GM12874 (cell line): ENCODE measurements around the gene ARRB1.
A peak's percentile ranks its signal among the peaks of the same experiment; 100 is the strongest.

ENCODE experiments used
- TF ChIP-seq, protein P1 (sequence below): IDR thresholded peaks from 2 replicates; pipeline ENCODE4 v1.5.1; 2011; ENCODE audit warnings: low read depth, mild to moderate bottlenecking, control low read depth, low read length, moderate library complexity; ENCODE audit not compliant: insufficient read depth

ARRB1 gene

DNA sequence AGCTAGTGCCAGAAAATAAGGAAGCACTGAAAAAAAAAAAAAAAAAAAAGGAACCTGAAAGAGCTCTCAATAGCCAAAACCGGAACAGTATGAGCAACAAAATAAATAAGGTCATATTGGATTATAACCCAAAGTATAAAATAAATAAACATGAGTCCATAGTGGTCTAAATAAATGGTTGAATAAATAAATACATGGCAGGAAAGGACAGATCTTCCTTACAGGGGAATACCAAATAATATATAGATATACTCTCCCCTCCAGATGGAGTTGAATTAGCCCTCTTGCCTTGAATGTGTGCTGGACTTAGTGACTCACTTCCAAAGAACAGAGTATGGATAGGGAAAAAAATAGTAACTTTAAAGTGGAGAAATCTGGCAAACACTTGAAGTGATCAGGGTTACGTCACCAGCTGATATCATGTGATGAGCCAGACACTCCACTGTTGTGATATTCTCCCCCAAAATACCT is 14.3 kb upstream of the ARRB1 start:
- TF ChIP-seq, protein P1, sequence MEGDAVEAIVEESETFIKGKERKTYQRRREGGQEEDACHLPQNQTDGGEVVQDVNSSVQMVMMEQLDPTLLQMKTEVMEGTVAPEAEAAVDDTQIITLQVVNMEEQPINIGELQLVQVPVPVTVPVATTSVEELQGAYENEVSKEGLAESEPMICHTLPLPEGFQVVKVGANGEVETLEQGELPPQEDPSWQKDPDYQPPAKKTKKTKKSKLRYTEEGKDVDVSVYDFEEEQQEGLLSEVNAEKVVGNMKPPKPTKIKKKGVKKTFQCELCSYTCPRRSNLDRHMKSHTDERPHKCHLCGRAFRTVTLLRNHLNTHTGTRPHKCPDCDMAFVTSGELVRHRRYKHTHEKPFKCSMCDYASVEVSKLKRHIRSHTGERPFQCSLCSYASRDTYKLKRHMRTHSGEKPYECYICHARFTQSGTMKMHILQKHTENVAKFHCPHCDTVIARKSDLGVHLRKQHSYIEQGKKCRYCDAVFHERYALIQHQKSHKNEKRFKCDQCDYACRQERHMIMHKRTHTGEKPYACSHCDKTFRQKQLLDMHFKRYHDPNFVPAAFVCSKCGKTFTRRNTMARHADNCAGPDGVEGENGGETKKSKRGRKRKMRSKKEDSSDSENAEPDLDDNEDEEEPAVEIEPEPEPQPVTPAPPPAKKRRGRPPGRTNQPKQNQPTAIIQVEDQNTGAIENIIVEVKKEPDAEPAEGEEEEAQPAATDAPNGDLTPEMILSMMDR: no peak

GRCh38 chr11:75356613-75357012 is 5.2 kb upstream of the ARRB1 start:
- TF ChIP-seq, protein P1: no peak

- TF ChIP-seq, protein P1: no peak
Observed at GRCh38 chr11:75355051-75355450, 3.6 kb upstream of the ARRB1 start.

DNA sequence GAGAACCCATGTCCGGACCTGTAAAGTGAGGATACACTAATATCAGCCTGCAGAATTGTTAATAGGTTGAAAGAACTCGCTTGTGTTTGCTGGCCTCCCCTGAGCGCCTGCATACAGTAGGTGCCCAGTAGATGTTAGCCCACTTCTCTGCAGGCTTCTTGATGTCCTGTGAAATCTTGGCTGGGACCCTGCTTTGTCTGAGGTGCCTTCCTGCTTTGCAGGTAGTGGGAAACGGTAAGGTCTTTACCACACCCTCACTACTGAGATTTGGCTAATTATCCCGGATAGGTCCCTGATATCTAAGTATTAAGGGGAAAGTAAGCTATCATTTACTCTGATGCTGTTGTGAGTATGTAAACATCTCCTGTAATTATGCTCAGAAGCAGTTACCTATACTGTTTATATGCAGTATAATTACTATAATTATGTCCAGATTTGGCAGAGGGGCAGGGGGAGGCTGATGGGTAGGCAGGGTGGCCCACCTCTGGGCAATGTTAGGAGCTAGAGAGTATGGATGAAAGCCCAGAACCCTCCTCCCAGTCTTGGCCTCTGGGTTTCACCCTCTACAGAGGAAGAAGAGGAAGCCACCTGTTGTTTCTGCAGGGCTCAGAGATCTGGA is 1.2 kb upstream of the ARRB1 start:
- TF ChIP-seq, protein P1: no peak

- TF ChIP-seq, protein P1: no peak
Observed at GRCh38 chr11:75351791-75352587, 528 bp upstream of the ARRB1 start.

- TF ChIP-seq, protein P1: peak; percentile 22; the same call in 1 of the 2 replicates
Observed at GRCh38 chr11:75350743-75351540, 519 bp downstream of the ARRB1 start.

- TF ChIP-seq, protein P1: no peak
Observed at GRCh38 chr11:75350122-75350742, 1.2 kb downstream of the ARRB1 start.
